ENCODE results near the gene OR56A5.

OR56A5 gene

GRCh38 chr11:5955586-5955985, 12.7 kb downstream of the OR56A5 start:
- no peaks in the 10 kb centered on the region for H3K4me1 ChIP-seq (ENCODE audit: control insufficient read depth, insufficient read depth, low read length)
- H3K27ac ChIP-seq (ENCODE audit: extremely low read depth, low read depth, low read length): no peak overlapping the region
- no peaks in the 10 kb centered on the region for H3K9me3 ChIP-seq (ENCODE audit: control insufficient read depth, insufficient read depth, low read depth, low read length)
- CTCF ChIA-PET: interaction anchor here (0.6 kb wide), 1 partner anchor 1404 kb away, joined by 3 read pairs; no protein-coding TSS in a partner anchor
- no peak for TF ChIP-seq ZNF202 (tag by site-specific recombination; IDR thresholded peaks at IDR 0.05; ENCODE audit: borderline replicate concordance)
- TF ChIP-seq ZNF48 (tag by site-specific recombination; IDR thresholded peaks at IDR 0.05): no peak
- no peak for TF ChIP-seq ZBTB21 (tag by site-specific recombination; IDR thresholded peaks at IDR 0.05)
- no peak for TF ChIP-seq ZNF146 (tag by site-specific recombination; IDR thresholded peaks at IDR 0.05)
- TF ChIP-seq ZNF239 (tag by site-specific recombination; IDR thresholded peaks at IDR 0.05): no peak
- no peak for TF ChIP-seq ZNF785 (tag by site-specific recombination; IDR thresholded peaks at IDR 0.05)
- no peak for TF ChIP-seq ZNF362 (tag by site-specific recombination; IDR thresholded peaks at IDR 0.05)
- H3K36me3 ChIP-seq (ENCODE audit: control insufficient read depth in 2 of 2, insufficient read depth in 1 of 2, low read length in 2 of 2): no peaks in the 10 kb centered on the region
- no peak overlapping the region for H3K4me3 ChIP-seq (ENCODE audit: low read depth, low read length)
- POLR2A ChIA-PET: no interaction called here

DNA sequence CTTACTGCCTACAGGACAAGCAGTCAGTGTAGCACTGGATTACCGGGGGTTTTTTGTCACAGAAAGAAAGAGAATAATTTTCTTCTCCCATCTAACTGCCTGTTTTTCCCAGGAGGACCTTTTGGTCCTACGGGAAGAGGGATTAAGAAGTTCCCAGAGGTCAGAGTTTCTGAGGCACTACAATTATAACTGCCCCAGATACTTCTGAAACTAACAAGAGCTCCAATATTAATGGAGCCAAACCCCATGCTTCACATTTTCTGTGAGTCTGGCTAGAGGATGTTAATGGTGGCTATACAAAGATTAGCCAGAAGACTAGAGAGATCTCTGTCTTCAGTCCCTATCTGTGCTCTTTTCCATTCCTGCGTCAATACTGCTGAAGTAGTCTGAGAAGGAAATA, 26.3 kb downstream of the OR56A5 start, which contains the start of gene OR56A3:
Gene OR56A3, plus strand, starts transcription at position 301 of the 400 bp plus-strand sequence. CDS start 5,096 bp downstream, outside the sequence.
- TF ChIP-seq MYNN (tag by site-specific recombination; IDR thresholded peaks at IDR 0.05; ENCODE audit: borderline replicate concordance) (no peak), ZNF558 (tag by site-specific recombination; IDR thresholded peaks at IDR 0.05) (no peak), ZNF211 (tag by site-specific recombination; IDR thresholded peaks at IDR 0.05; ENCODE audit: low read depth) (no peak), AEBP2 (tag by site-specific recombination; IDR thresholded peaks at IDR 0.05; ENCODE audit: borderline replicate concordance) (no peak)
- TF ChIP-seq, protein P1, sequence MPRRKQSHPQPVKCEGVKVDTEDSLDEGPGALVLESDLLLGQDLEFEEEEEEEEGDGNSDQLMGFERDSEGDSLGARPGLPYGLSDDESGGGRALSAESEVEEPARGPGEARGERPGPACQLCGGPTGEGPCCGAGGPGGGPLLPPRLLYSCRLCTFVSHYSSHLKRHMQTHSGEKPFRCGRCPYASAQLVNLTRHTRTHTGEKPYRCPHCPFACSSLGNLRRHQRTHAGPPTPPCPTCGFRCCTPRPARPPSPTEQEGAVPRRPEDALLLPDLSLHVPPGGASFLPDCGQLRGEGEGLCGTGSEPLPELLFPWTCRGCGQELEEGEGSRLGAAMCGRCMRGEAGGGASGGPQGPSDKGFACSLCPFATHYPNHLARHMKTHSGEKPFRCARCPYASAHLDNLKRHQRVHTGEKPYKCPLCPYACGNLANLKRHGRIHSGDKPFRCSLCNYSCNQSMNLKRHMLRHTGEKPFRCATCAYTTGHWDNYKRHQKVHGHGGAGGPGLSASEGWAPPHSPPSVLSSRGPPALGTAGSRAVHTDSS (tag by site-specific recombination; IDR thresholded peaks at IDR 0.05): no peak
- ChIA-PET POLR2A (no interaction called here), CTCF (no interaction called here)
- Histone ChIP-seq H3K9me3 (ENCODE audit: control insufficient read depth, insufficient read depth, low read depth, low read length) (no peaks in the 10 kb centered on the region), H3K4me1 (ENCODE audit: control insufficient read depth, insufficient read depth, low read length) (no peaks in the 10 kb centered on the region), H3K36me3 (ENCODE audit: control insufficient read depth in 2 of 2, insufficient read depth in 1 of 2, low read length in 2 of 2) (no peaks in the 10 kb centered on the region), H3K27ac (ENCODE audit: extremely low read depth, low read depth, low read length) (no peak within 1 kb of the TSS), H3K4me3 (ENCODE audit: low read depth, low read length) (no peak within 1 kb of the TSS)

- H3K9me3 ChIP-seq (ENCODE audit: control insufficient read depth, insufficient read depth, low read depth, low read length): no peaks in the 10 kb centered on the region
- H3K27ac ChIP-seq (ENCODE audit: extremely low read depth, low read depth, low read length): no peak overlapping the region
- H3K4me3 ChIP-seq (ENCODE audit: low read depth, low read length): no peak overlapping the region
- no peaks in the 10 kb centered on the region for H3K36me3 ChIP-seq (ENCODE audit: control insufficient read depth in 2 of 2, insufficient read depth in 1 of 2, low read length in 2 of 2)
- CTCF ChIA-PET: no interaction called here
- POLR2A ChIA-PET: no interaction called here
- no peaks in the 10 kb centered on the region for H3K4me1 ChIP-seq (ENCODE audit: control insufficient read depth, insufficient read depth, low read length)
- TF ChIP-seq ZNF776 (tag by site-specific recombination; IDR thresholded peaks at IDR 0.05; ENCODE audit: borderline replicate concordance) (no peak), ZNF585B (tag by site-specific recombination; IDR thresholded peaks at IDR 0.05) (no peak), ZNF791 (tag by site-specific recombination; IDR thresholded peaks at IDR 0.05) (no peak), TRIM28 (IDR thresholded peaks at IDR 0.05; ENCODE audit: borderline replicate concordance, low read length) (no peak), ZNF391 (tag by site-specific recombination; IDR thresholded peaks at IDR 0.05; ENCODE audit: borderline replicate concordance, low read depth) (no peak), GFI1B (tag by site-specific recombination; IDR thresholded peaks at IDR 0.05) (no peak), ZNF266 (tag by site-specific recombination; IDR thresholded peaks at IDR 0.05; ENCODE audit: low read depth) (no peak), ZNF350 (tag by site-specific recombination; IDR thresholded peaks at IDR 0.05) (no peak), PRDM10 (tag by site-specific recombination; IDR thresholded peaks at IDR 0.05) (no peak)
- TF ChIP-seq, protein P1 (tag by site-specific recombination; IDR thresholded peaks at IDR 0.05): no peak
Measured at GRCh38 chr11:5940748-5941147, 27.5 kb downstream of the OR56A5 start.

All from HEK293 (cell line).